HG03280 (cell line): ENCODE results near the gene TICAM1.
A peak's percentile ranks its signal among the peaks of the same experiment; 100 is the strongest.
"Not testable (repeated sequence)": the region's sequence is repeated elsewhere in the genome, so short reads cannot be mapped to it uniquely, and the experiment has no call there.

ENCODE experiments used
- ATAC-seq: cut with Tn5 transposase; IDR thresholded peaks from one replicate; pipeline ENCODE4 v1.9.1; 2021; ENCODE audit warnings: mild to moderate bottlenecking, moderate library complexity; ENCODE audit not compliant: unreplicated experiment

Gene TICAM1

GRCh38 chr19:4807188-4807587 lies 24.3 kb downstream of the TICAM1 start:
- ATAC-seq, result no peak

GRCh38 chr19:4806384-4806783 lies 25.1 kb downstream of the TICAM1 start:
- ATAC-seq, result no peak

DNA sequence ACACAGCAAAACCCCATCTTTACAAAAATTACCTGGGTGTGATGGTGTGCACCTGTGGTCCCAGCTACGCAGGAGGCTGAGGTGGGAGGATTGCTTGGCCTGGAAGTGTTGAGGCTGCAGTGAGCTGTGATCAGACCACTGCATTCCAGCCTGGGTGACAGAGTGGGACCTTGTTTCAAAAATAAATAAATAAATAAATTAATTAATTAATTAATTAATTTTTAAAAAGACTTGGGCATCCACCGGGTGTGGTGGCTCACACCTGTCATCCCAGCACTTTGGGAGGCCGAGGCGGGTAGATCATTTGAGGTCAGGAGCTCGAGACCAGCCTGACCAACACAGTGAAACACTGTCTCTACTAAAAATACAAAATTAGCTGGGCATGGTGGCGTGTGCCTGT lies 26.4 kb downstream of the TICAM1 start:
- ATAC-seq, result not testable (repeated sequence)

DNA sequence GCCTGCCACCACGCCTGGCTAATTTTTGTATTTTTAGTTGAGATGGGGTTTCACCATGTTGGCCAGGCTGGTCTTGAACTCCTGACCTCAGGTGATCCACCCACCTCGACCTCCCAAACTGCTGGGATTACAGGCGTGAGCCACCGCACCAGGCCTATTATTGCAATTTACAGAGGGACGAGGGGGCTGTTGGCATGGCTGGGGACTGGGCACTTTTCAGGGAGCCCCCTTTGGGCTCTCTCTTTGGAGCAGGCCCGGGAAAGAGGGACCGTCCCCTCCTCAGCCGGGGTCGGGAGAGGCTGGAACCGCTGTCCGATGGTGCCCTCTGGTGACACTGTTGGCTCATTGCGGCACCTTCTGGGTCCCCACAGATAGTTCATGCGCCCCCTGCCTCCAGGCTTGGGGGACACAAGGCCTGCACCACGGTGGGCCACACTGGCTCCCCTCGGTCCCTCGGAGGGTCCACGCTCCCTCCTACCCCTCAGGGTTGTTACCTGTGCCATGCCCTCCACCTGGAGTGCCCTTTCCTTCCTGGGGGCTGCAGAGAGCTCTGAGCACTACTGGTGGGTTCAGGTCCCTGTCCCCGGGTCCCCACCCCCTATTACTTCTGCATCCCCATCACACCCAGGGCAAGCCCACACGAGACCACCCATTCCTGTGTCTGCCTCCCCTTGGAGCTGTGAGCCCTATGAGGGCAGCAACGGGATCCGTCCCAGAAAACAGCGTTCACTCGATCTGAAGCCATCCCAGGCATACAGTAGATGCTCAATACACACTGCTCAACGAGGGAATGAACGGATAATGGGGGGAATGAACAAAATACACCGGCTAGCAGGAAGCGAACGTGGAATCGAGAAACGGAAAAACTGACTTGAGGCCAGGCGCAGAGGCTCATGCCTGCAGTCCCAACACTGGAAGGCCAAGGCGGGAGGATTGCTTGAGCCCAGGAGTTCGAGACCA lies 27.5 kb downstream of the TICAM1 start:
- no peak for ATAC-seq

- ATAC-seq, result no peak
These were observed 28.8 kb downstream of the TICAM1 start for GRCh38 chr19:4802711-4803110.

DNA sequence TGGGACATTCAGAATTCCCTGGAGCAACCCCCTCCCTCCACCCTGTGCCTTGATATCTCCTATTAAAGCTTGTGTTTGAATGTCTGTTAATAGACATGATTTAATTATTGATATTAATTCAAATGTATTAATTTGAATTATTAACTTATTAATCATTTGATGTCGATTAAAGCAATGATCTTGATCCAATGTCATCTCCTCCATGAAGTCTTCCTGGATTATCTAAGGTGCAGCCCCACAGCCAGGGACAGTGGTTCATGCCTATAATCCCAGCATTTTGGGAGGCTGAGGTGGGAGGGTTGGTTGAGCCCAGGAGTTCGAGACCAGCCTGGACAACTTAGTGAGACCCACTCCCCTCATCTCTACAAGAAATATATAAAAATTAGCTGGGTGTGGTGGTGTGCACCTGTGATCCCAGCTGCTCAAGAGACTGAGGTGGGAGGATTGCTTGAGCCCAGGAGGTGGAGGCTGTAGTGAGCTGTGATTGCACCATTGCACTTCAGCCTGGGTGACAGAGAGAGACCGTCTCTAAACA lies 30.4 kb downstream of the TICAM1 start:
- ATAC-seq, result no peak

- no peak for ATAC-seq
These were observed 30.9 kb downstream of the TICAM1 start for GRCh38 chr19:4800591-4801081.

GRCh38 chr19:4795400-4795799 lies 36.1 kb downstream of the TICAM1 start:
- no peak for ATAC-seq

DNA sequence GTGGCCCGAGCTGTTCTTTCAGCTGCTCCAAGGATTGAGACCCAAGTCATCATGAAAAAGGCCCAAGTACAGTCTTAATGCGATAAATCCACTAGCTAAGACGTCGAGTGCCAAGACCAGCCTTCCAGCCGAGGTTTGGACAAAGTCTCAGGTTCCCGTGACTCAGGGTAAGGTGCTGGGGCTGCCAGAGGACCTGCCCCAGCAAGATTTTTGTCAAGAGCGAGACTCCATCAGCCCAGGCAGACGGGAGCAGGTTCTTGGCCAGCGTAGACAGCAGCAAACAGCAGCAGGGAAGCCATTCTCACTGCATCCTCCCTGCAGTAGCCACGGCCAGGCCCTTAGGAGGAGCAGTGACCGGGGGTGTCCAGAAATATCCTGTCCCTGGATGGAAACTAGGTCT lies 36.5 kb downstream of the TICAM1 start:
- ATAC-seq, result no peak

- ATAC-seq, result not testable (repeated sequence)
These were observed 38.2 kb downstream of the TICAM1 start for GRCh38 chr19:4793278-4793677.

DNA sequence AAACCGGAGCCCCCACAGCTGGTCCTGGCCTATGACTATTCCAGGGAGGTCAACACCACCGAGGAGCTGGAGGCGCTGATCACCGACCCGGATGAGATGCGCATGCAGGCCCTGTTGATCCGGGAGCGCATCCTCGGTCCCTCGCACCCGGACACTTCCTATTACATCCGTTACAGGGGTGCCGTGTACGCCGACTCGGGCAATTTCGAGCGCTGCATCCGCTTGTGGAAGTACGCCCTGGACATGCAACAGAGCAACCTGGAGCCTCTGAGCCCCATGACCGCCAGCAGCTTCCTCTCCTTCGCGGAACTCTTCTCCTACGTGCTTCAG lies 38.7 kb downstream of the TICAM1 start:
- not testable (repeated sequence) for ATAC-seq

DNA sequence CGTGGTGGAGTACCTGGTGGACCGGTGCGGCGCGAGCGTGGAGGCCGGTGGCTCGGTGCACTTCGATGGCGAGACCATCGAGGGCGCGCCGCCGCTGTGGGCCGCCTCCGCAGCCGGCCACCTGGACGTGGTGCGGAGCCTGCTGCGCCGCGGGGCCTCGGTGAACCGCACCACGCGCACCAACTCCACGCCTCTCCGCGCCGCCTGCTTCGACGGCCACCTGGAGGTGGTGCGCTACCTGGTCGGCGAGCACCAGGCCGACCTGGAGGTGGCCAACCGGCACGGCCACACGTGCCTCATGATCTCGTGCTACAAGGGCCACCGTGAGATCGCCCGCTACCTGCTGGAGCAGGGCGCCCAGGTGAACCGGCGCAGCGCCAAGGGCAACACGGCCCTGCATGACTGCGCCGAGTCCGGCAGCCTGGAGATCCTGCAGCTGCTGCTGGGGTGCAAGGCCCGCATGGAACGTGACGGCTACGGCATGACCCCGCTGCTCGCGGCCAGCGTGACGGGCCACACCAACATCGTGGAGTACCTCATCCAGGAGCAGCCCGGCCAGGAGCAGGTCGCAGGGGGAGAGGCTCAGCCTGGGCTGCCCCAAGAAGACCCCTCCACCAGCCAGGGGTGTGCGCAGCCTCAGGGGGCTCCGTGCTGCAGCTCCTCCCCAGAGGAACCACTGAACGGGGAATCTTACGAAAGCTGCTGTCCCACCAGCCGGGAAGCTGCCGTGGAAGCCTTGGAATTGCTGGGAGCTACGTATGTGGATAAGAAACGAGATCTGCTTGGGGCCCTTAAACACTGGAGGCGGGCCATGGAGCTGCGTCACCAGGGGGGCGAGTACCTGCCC lies 39.3 kb downstream of the TICAM1 start:
- ATAC-seq, result not testable (repeated sequence)

- ATAC-seq, result peak; percentile 91
These were observed 40.1 kb downstream of the TICAM1 start, which contains the start of gene FEM1A for GRCh38 chr19:4791183-4792018. Gene FEM1A (plus strand): TSS chr19:4791734. CDS start chr19:4791855, 121 bp downstream.

DNA sequence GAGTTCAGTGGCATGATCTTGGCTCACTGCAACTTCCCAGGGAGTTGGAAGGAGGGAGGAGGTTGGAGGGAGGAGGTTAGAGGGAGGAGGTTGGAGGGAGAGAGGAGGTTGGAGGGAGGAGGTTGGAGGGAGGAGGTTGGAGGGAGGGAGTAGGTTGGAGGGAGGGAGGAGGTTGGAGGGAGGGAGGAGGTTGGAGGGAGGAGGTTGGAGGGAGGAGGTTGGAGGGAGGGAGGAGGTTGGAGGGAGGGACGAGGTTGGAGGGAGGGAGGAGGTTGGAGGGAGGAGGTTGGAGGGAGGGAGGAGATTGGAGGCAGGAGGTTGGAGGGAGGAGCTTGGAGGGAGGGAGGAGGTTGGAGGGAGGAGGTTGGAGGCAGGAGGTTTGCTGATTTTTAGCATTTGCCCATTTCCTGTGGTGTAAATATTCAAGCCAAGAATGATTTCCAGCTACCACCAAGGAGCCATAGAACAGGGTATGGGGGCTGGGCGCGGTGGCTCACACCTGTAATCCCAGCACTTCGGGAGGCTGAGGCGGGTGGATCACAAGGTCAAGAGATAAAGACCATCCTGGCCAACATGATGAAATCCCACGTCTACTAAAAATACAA lies 45.0 kb downstream of the TICAM1 start:
- not testable (repeated sequence) for ATAC-seq

DNA sequence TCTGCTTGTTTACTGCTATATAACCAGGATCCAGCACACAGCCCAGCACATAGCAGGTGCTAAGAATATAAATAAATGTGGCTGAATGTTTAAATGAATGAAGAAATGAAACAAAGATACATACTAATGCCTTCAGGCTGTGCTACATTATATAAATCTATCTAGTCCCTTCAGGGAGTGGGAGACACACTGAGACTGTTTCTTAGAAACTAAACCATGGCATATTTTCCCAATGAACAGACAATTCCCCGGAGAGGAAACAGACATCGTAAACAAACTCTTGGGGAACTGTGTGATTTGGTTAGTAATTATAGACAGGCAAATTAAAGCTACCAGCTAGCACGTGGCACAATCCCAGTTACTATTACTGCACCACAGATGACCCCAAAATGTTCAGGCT lies 49.7 kb downstream of the TICAM1 start:
- ATAC-seq, result no peak

GRCh38 chr19:4780860-4781259 lies 50.7 kb downstream of the TICAM1 start:
- no peak for ATAC-seq

DNA sequence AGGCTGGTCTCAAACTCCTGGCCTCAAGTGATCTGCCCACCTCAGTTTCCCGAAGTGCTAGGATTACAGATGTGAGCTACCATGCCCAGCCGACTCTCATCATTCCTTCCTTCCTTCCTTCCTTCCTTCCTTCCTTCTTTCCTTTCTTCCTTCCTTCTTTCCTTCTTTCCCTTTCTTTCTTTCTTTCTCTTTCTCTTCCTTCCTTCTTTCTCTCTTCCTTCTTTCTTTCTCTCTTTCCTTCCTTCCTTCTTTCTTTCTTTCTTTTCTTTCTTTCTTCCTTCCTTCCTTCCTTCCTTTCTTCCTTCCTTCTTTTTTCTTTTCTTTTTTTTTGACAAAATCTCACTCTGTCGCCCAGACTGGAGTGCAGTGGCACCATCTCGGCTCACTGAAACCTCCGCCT lies 53.4 kb downstream of the TICAM1 start:
- ATAC-seq, result not testable (repeated sequence)

DNA sequence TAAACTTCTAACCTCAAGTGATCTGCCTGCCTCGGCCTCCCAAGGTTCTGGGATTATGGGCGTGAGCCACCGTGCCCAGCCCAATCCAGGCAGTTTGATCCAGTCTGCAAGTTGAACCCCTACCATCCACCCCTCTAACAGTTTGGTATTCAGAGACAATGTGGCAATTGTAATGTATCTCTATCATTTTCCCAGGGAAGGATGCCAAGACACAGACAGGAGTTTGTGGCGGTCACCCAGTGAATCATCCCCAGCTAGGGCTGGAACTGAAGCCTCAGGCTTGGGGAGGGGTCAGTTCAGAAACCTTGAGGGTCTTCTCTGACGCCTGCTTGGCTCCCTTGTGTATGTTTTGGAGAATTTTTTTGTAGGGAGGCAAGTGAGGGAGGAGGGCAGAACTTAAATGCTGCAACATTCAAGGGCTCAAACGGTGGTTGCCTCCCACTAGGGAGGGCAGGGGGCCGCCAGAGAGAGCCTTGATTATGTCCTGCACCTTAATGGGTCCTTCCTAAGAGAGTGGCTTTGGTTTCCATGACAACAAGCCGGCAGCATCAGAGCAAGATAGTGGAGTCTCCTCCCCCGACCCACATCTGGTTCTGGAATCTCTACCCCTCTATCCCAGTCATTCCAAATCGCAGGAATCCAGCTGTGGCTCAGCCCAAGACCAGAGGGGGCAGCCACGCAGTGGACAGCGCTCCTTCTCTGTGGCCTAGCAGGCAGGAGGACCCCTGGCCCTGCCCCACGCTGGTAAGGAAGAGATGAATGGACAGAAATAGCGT lies 54.9 kb downstream of the TICAM1 start:
- ATAC-seq, result no peak

DNA sequence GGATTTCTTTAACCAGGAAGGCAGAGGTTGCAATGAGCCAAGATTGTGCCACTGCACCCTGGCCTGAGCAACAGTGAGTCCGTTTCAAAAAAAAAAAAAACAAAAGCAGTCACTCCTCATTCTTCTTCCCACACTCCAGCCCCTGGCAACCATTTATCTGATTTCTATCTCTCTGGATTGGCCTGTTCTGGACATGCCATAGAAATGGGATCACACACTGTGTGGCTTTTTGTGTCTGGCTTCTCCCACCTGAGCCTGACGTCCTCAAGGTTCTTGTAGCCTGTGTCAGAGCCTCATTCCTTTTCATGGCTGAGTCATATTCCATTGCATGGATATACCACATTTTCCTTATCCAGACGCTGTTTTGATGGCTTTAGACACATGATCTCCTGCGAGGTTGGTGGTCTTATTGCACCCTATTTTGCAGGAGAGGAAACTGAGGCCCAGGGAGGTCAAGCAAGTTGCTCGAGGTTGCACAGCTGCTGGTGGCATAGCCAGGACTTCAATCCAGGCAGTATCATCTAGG lies 55.8 kb downstream of the TICAM1 start:
- ATAC-seq, result no peak
